Type B pancreatic cell (in vitro differentiated cells): ENCODE data around the gene FOXC1. TPM values are rescaled to one million over a fixed set of nuclear protein-coding genes. Genes with fewer than 3 reads are reported as not detected.

Experiments
- DNase-seq: peaks from one replicate; pipeline ENCODE4 v3.0.0; 2021; ENCODE audit warnings: mixed read lengths; ENCODE audit not compliant: unreplicated experiment; ENCODE audit errors: extremely low spot score
- H3K27ac Mint-ChIP-seq: 2 replicates; pipeline ENCODE4 v1.8.0; 2021; ENCODE audit warnings: mild to moderate bottlenecking, mixed read lengths
- H3K27me3 Mint-ChIP-seq: 2 replicates; pipeline ENCODE4 v1.8.0; 2021; ENCODE audit warnings: mixed read lengths
- H3K36me3 Mint-ChIP-seq: 2 replicates; pipeline ENCODE4 v1.8.0; 2021; ENCODE audit warnings: mixed read lengths
- H3K4me1 Mint-ChIP-seq: one replicate; pipeline ENCODE4 v1.8.0; 2021; ENCODE audit warnings: mixed read lengths; ENCODE audit not compliant: unreplicated experiment
- H3K4me3 Mint-ChIP-seq: 2 replicates; pipeline ENCODE4 v1.8.0; 2021; ENCODE audit warnings: mild to moderate bottlenecking, mixed read lengths
- H3K9me3 Mint-ChIP-seq: 2 replicates; pipeline ENCODE4 v1.8.0; 2021; ENCODE audit warnings: mixed read lengths
- total RNA-seq: library from RNA; stranded (reverse); gene quantifications from 2 replicates; pipeline ENCODE4 v1.2.1, GENCODE V29; 2021; ENCODE audit warnings: low replicate concordance
- TF ChIP-seq, protein P1 (sequence below): fragments of 200-600 bp; sonication (generic); conservative IDR thresholded peaks from 2 replicates; pipeline ENCODE4 v1.5.0; 2021; ENCODE audit warnings: antibody characterized with exemption, mild to moderate bottlenecking

The FOXC1 gene
- total RNA-seq, 1 donor from 2014 or later: 53.5 TPM

DNA sequence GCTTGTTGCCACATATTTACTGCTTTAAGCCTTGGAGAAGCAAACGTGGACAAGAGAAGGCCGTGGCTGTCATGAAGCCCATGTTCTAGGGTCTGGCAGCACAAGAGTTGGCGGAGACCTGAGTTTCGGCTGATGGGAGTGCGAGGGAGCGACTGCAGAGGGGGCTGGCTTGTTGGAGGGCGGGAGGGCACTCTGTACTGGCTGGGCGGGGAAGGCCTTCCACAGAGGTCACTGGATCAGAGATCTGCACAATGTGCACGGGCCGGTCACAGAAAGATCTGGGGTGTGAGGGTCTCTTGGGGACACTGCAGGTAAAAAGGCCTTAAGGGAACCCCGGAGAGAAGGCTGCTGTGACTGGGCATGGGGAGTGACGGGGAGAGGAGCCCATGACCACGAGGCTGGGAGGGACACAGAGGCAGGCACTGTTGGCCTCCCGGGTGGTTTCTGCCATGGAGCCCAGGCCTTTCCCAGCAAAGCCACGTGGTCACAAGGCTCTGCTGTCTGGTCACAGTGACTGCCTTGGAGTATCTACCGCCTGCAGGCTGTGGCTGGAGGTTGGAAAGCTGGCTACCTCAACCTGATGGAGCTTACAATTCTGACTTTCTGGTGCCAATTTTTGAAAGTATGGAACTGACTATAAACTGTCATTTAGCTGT lies 23.8 kb downstream of the FOXC1 start:
- Mint-ChIP-seq H3K27ac (no peak overlapping the region), H3K27me3 (peaks cover 18% of the 10 kb centered on the region), H3K4me3 (no peak overlapping the region), H3K9me3 (peaks cover 5% of the 10 kb centered on the region), H3K4me1 (peaks cover 9% of the 10 kb centered on the region), H3K36me3 (peaks cover 9% of the 10 kb centered on the region)
- no peak for DNase-seq
- TF ChIP-seq, protein P1, sequence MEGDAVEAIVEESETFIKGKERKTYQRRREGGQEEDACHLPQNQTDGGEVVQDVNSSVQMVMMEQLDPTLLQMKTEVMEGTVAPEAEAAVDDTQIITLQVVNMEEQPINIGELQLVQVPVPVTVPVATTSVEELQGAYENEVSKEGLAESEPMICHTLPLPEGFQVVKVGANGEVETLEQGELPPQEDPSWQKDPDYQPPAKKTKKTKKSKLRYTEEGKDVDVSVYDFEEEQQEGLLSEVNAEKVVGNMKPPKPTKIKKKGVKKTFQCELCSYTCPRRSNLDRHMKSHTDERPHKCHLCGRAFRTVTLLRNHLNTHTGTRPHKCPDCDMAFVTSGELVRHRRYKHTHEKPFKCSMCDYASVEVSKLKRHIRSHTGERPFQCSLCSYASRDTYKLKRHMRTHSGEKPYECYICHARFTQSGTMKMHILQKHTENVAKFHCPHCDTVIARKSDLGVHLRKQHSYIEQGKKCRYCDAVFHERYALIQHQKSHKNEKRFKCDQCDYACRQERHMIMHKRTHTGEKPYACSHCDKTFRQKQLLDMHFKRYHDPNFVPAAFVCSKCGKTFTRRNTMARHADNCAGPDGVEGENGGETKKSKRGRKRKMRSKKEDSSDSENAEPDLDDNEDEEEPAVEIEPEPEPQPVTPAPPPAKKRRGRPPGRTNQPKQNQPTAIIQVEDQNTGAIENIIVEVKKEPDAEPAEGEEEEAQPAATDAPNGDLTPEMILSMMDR: no peak

DNA sequence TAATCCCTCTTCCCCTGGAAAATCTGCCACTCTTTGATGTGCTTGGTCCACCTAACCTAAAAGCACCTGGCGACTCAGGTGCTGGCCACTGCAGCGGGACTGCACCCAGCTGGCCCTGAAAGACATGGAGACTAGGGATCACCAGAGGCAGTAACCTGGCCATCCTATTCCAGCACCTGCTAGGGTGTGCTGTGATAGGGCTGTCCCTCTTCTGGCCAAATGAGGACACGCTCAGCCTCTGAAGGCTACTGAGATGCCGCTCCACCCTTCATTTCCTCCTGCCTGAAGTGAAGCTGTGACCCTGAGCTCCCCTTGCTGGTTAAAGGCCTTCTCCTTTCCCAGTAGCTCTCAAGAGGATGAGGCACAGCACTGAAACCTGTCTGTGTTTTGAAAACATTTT lies 24.4 kb downstream of the FOXC1 start:
- H3K36me3 Mint-ChIP-seq: peaks cover 9% of the 10 kb centered on the region
- DNase-seq: no peak

DNA sequence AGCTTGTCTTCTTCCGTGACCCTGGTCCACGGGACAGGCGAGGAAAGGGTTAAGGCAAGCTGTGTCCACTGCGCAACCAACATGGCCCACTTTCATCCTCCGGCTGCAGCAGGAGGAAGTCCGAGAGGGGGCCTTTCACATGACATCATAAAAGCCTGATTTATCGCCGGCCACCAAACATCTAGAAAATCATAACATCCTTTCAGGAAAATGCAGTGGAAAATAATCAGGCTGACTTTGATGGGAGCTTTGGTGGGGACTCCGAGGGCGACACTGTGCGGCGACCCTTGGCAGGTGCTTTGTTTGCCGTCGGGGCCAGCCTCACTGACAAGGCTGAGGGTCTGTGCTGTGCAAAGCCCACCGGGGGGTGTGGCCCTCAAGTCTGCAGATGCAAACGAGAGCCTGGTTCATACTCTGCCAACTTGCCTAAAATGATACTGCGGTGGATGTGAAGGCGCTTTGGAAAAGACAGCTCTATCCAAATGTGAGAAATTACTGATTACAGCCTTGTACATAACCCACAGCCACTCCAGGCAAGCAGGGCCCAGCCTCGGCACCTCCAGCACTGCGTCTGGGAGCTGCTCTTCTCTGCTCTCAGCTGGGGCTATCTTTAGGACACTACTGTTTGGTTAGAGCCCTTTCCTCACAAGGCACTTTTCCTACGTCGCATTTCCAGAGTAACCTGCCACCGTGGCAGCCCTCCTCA lies 25.7 kb downstream of the FOXC1 start:
- Mint-ChIP-seq H3K4me1 (peaks cover 4% of the 10 kb centered on the region), H3K4me3 (no peak overlapping the region), H3K9me3 (peaks cover 5% of the 10 kb centered on the region), H3K36me3 (peaks cover 9% of the 10 kb centered on the region), H3K27me3 (peaks cover 9% of the 10 kb centered on the region), H3K27ac (no peak overlapping the region)
- DNase-seq: no peak
- TF ChIP-seq, protein P1: no peak

More for the DNA sequence above, 24.4 kb downstream of the FOXC1 start:
- TF ChIP-seq, protein P1: no peak
- Mint-ChIP-seq H3K4me1 (peaks cover 8% of the 10 kb centered on the region), H3K27me3 (peaks cover 12% of the 10 kb centered on the region), H3K9me3 (peaks cover 5% of the 10 kb centered on the region), H3K4me3 (no peak overlapping the region), H3K27ac (no peak overlapping the region)

DNA sequence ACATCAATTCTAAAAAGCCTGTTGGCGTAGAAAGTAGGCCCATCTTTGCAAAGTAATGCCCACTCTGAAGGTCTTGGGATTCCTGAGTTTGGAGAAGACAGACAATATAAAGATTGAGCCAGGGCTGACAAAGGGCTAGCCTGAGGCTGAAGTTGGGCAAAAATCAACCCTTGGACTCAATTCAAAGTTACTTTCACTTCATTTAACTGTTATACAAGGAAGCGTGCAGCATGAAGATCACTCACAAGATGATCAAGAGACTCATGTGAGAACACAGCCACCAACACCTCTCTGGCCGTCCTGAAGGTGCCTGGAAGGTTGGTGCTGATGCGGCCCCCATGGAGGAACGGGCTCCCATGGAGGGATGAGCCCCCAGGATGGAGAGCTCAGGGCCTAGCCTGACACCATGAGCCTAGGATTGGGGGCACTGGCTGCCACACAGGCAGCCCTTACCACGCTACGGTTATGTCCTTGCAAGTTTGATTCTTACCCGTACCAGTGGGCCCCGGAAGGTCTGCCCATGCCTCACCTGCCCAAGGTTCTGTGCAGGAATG lies 26.6 kb downstream of the FOXC1 start:
- no peak for DNase-seq
- TF ChIP-seq, protein P1: no peak
- Mint-ChIP-seq H3K9me3 (peaks cover 5% of the 10 kb centered on the region), H3K27me3 (peaks cover 5% of the 10 kb centered on the region), H3K4me3 (no peak overlapping the region), H3K36me3 (peaks cover 9% of the 10 kb centered on the region), H3K27ac (no peak overlapping the region), H3K4me1 (no peaks in the 10 kb centered on the region)

DNA sequence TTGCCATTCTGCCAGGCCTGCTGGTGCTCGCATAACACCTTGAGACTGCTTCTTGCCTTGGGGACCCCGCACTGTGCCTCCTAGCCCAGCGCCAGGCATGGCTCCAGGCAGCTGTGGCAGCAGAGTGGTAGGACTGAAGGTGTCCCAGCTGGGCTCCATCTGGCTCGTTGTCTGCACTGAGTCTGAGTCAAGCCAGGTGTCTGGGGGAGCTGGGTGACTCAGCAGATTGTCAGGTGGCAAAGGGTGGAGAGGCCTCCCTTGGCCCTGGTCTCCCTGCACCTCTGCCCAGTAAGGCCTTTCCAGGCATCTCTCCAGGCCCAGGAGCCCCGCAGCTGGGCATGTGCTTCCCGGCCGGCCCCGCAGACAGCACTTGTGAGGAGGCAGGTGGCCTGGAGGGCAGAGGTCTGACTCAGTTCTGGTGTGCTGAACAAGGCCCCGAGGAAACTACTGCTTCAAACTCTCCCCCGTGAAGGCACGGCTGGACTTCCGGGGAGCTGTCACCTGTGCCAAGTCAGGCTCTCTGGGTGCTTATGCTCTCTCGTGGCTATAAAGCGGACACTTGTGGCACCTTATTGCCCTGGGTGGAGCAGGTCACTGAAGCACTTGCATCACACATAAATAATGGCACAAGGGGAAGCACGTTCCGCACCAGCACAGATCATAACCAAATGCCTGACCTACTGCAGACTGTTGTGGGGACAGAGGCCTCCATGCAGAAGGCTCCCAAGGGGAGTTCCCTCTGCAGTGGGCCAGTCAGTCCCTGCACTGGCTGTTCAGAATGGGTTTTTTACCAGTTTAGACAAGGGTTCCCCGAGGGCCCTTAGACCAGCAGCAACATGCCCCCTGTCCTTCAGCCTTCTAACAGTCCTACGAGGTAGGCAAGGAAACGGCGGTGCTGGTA lies 27.5 kb downstream of the FOXC1 start:
- H3K36me3 Mint-ChIP-seq: peaks cover 7% of the 10 kb centered on the region
- no peak for DNase-seq
- H3K4me3 Mint-ChIP-seq: no peak overlapping the region
- peaks cover 4% of the 10 kb centered on the region for H3K4me1 Mint-ChIP-seq
- peaks cover 2% of the 10 kb centered on the region for H3K27me3 Mint-ChIP-seq
- TF ChIP-seq, protein P1: no peak
- H3K27ac Mint-ChIP-seq: no peak overlapping the region
- peaks cover 5% of the 10 kb centered on the region for H3K9me3 Mint-ChIP-seq
